HepG2 (cell line): Measurements from ENCODE around the gene PCSK5. TPM values are rescaled to one million over a fixed set of nuclear protein-coding genes. Genes with fewer than 3 reads are reported as not detected.

Experiments used
- ATAC-seq: fragments of 200-7000 bp; cut with Tn5 transposase; 3 replicates; pipeline ENCODE4 v1.9.1; 2020; ENCODE audit warnings: mild to moderate bottlenecking, moderate library complexity
- BruUV-seq: library from RNA; stranded (reverse); fragments of 400-500 nt; replicated peaks from 2 replicates; lab custom pipeline; 2021; lab: Mats Ljungman, UMichigan
- CTCF ChIA-PET: fragments of 300-600 bp; formaldehyde crosslinking; extraction: SDS; loops from one replicate; lab custom pipeline; 2021; ENCODE audit warnings: low total read pairs, inconsistent platforms, low intra/inter-chr PET ratio; lab: Yijun Ruan, JAX
- POLR2A ChIA-PET: fragments of 350-600 bp; sonication (Branson Sonifier 250); formaldehyde crosslinking; loops from one replicate; lab custom pipeline; 2020; ENCODE audit warnings: antibody characterized with exemption, inconsistent platforms; lab: Yijun Ruan, JAX
- DNase-seq: peaks from one replicate; pipeline ENCODE4 v3.0.0-alpha.2; 2015; ENCODE audit warnings: low spot score
- FAIRE-seq: peaks from 3 replicates; lab custom pipeline; 2011; peaks lifted over from hg19 to GRCh38; lab: Jason Lieb, UNC
- H2AFZ ChIP-seq: one replicate; pipeline ENCODE4 v1.6.1; 2011; ENCODE audit warnings: low read length, inconsistent platforms
- H3K27ac ChIP-seq: fragments of 300-600 bp; 3 replicates; pipeline ENCODE4 v1.8.0; 2011; ENCODE audit warnings: mixed run types, mild to moderate bottlenecking, mixed read lengths, low read length, inconsistent platforms; ENCODE audit not compliant: insufficient read depth; ENCODE audit errors: extremely low read length
- H3K27me3 ChIP-seq, 2 experiments: fragments of 200-600 bp in 1 of 2; 2 replicates in 1 of 2; 3 replicates in 1 of 2; pipeline versions ENCODE4 v1.6.0 to v1.8.0; 2011; ENCODE audit warnings: low read length in 2 of 2, mild to moderate bottlenecking in 2 of 2, moderate library complexity in 2 of 2, inconsistent platforms in 1 of 2; ENCODE audit not compliant: insufficient read depth in 2 of 2, control insufficient read depth in 1 of 2
- H3K36me3 ChIP-seq, 2 experiments: fragments of 200-600 bp in 1 of 2; replicated peaks in 1 of 2; 2 replicates in 1 of 2; 3 replicates in 1 of 2; pipeline versions ENCODE4 v1.5.1 to v1.8.0; 2011; ENCODE audit warnings: low read length in 2 of 2, inconsistent platforms in 1 of 2; ENCODE audit not compliant: insufficient read depth in 2 of 2, control insufficient read depth in 1 of 2
- H3K4me1 ChIP-seq: 2 replicates; pipeline ENCODE4 v1.5.1; 2012; ENCODE audit warnings: low read length, inconsistent platforms; ENCODE audit not compliant: insufficient read depth
- H3K4me2 ChIP-seq: 2 replicates; pipeline ENCODE4 v1.6.0; 2011; ENCODE audit warnings: low read depth, low read length, inconsistent platforms
- H3K4me3 ChIP-seq, 3 experiments: fragments of 200-600 bp in 1 of 3; sonication (generic), shearing (Covaris generic) in 1 of 3; replicated peaks in 1 of 3; 2 replicates each; pipeline ENCODE4 v1.5.1; 2011 to 2016; ENCODE audit warnings: low read length in 3 of 3, inconsistent platforms in 2 of 3, low read depth in 2 of 3, mild to moderate bottlenecking in 2 of 3, control low read depth in 1 of 3, mixed read lengths in 1 of 3; ENCODE audit not compliant: insufficient read depth in 1 of 3
- H3K79me2 ChIP-seq: one replicate; pipeline ENCODE4 v1.6.1; 2011; ENCODE audit warnings: low read length, inconsistent platforms; ENCODE audit not compliant: insufficient read depth
- H3K9ac ChIP-seq: 2 replicates; pipeline ENCODE4 v1.6.0; 2011; ENCODE audit warnings: mild to moderate bottlenecking, low read depth, low read length, inconsistent platforms; ENCODE audit not compliant: insufficient read depth
- H3K9me3 ChIP-seq: 2 replicates; pipeline ENCODE4 v1.5.1; 2012; ENCODE audit warnings: mild to moderate bottlenecking, low read length
- H4K20me1 ChIP-seq: 2 replicates; pipeline ENCODE4 v1.6.0; 2011; ENCODE audit warnings: inconsistent platforms, mild to moderate bottlenecking, low read length, moderate library complexity; ENCODE audit not compliant: insufficient read depth
- IKZF1 ChIP-seq: fragments of 450-650 bp; IDR thresholded peaks from 2 replicates; pipeline ENCODE4 v1.7.1; 2016
- KLF13 ChIP-seq: sonication (generic); formaldehyde crosslinking; IDR thresholded peaks from 2 replicates; pipeline ENCODE4 v1.4.0; 2020; ENCODE audit warnings: mild to moderate bottlenecking, missing genetic modification reagents
- MIER2 ChIP-seq: IDR thresholded peaks from 2 replicates; pipeline ENCODE4 v1.6.1; 2016; ENCODE audit warnings: missing biosample characterization, missing genetic modification reagents
- RAD21 ChIP-seq: fragments of 450-650 bp; formaldehyde crosslinking; IDR thresholded peaks from 2 replicates; pipeline ENCODE4 v1.5.0; 2020; ENCODE audit warnings: mild to moderate bottlenecking
- SP5 ChIP-seq: IDR thresholded peaks from 2 replicates; pipeline ENCODE4 v1.6.1; 2016; ENCODE audit warnings: low read depth, borderline replicate concordance
- ZFX ChIP-seq: sonication (generic); formaldehyde crosslinking; IDR thresholded peaks from 2 replicates; pipeline ENCODE4 v1.4.0; 2020; ENCODE audit warnings: mild to moderate bottlenecking, low read depth, missing genetic modification reagents, moderate library complexity
- ZNF670 ChIP-seq: sonication (generic); formaldehyde crosslinking; IDR thresholded peaks from 2 replicates; pipeline ENCODE4 v1.8.0; 2022; ENCODE audit warnings: mild to moderate bottlenecking, missing genetic modification reagents, borderline replicate concordance
- WGBS: methylation state at CpG from one replicate; pipeline ENCODE4 v1.1.6; 2017; ENCODE audit warnings: low lambda C conversion rate; 5-methylcytosine and 5-hydroxymethylcytosine counted together
- in situ Hi-C: cut with HindIII; loops from 2 replicates; pipeline ENCODE4 v1.10.0; 2017; ENCODE audit warnings: low pct_unique_long_range_greater_than_20kb; ENCODE audit not compliant: extremely low pct_ligation_motif_present
- intact Hi-C: fragments of 100-400 bp; cut with micrococcal nuclease; formaldehyde crosslinking; loops from one replicate; pipeline ENCODE4 v1.10.0; 2022; ENCODE audit not compliant: unreplicated experiment
- polyA plus RNA-seq, 8 experiments: library from polyadenylated mRNA; depleted of rRNA in 3 of 8; stranded (reverse) in 7 of 8; unstranded in 1 of 8; fragments of >200 nt; fragmentation: Illumina TruSeq in 4 of 8; extraction: Trizol in 4 of 8; gene quantifications; 2 replicates each; pipeline versions ENCODE4 v1.2.1 to v1.2.3, GENCODE V29; 2011 to 2016; ENCODE audit warnings: low read depth in 4 of 8, missing spikeins in 1 of 8, mixed read lengths in 1 of 8; ENCODE audit not compliant: insufficient read depth in 1 of 8
- total RNA-seq, 5 experiments: library from RNA; depleted of rRNA; stranded (reverse); fragments of >200 nt; fragmentation: Illumina TruSeq; extraction: Trizol; gene quantifications; 2 replicates each; pipeline ENCODE4 v1.2.3, GENCODE V29; 2016; ENCODE audit warnings: low read depth in 1 of 5
- TF ChIP-seq, protein P1 (sequence below): sonication (generic); formaldehyde crosslinking; IDR thresholded peaks from 2 replicates; pipeline ENCODE4 v1.5.0; 2020; ENCODE audit warnings: mild to moderate bottlenecking, missing genetic modification reagents, moderate library complexity

PCSK5 gene
- total and polyA plus RNA-seq, 2 of the 13 experiments (the other 11 are each of a cell fraction or from before 2014, with no cell fraction given), result 0.55 to 0.66 TPM

DNA sequence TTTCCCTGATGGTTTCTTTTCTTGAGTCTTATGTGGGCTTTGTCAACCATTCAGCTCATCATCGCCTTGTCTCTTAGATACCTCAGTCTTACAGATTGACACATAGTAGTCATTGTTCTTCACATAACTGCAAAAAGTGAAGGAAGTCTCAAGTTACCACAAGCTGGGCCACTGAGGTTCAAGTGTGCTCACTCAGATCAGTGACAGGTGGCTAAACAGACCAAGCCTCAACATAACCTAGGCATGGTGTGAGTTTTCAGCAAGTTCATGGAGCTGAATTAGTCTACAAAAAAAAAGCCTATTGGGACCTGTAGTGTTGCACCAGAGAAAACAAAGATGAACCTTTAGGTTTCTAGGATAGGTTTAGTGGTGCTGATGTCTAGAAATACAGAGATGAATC lies 445.6 kb downstream of the PCSK5 start:
- H3K9ac ChIP-seq, result no peak overlapping the region
- CTCF ChIA-PET, result no interaction called here
- H3K27ac ChIP-seq, result no peak overlapping the region

DNA sequence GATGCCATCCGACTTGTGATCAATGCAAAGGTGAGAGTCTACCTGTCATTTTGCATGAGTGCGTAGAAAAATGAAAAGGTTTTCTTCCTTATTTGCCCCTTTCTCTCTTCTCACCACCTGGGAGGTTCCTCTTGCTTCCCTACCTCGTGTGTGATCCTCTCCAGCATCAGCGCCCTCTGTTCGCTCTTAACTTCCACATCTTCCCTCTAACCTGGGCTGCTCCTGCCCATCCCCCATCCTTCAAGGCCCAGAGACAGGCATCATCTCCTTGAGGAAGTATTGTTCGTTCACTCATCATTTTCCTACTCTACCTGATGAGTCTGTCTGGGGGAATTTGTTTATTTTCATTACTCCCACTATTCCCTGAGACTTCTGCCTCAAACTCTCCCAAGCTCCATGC lies 447.9 kb downstream of the PCSK5 start:
- POLR2A ChIA-PET, result no interaction called here
- in situ Hi-C loops, result no loop called here

More for the DNA sequence above, 445.6 kb downstream of the PCSK5 start:
- ATAC-seq (no peak), DNase-seq (no peak), FAIRE-seq (no peak)
- no peaks in the 10 kb centered on the region for H3K4me1 ChIP-seq
- H4K20me1 ChIP-seq, result no peaks in the 10 kb centered on the region
- H3K4me2 ChIP-seq, result no peak overlapping the region
- WGBS, result 81% methylated on average over 1 of the region's 1 CpG
- BruUV-seq, result no TSS peak
- no peaks in the 10 kb centered on the region for H3K9me3 ChIP-seq
- no peaks in the 10 kb centered on the region for H3K79me2 ChIP-seq
- POLR2A ChIA-PET, result no interaction called here
- TF ChIP-seq ZNF670 (no peak), MIER2 (CRISPR knock-in tag) (no peak), KLF13 (CRISPR knock-in tag) (no peak), ZFX (CRISPR knock-in tag) (no peak)
- TF ChIP-seq, protein P1, sequence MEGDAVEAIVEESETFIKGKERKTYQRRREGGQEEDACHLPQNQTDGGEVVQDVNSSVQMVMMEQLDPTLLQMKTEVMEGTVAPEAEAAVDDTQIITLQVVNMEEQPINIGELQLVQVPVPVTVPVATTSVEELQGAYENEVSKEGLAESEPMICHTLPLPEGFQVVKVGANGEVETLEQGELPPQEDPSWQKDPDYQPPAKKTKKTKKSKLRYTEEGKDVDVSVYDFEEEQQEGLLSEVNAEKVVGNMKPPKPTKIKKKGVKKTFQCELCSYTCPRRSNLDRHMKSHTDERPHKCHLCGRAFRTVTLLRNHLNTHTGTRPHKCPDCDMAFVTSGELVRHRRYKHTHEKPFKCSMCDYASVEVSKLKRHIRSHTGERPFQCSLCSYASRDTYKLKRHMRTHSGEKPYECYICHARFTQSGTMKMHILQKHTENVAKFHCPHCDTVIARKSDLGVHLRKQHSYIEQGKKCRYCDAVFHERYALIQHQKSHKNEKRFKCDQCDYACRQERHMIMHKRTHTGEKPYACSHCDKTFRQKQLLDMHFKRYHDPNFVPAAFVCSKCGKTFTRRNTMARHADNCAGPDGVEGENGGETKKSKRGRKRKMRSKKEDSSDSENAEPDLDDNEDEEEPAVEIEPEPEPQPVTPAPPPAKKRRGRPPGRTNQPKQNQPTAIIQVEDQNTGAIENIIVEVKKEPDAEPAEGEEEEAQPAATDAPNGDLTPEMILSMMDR (CRISPR knock-in tag), result no peak
- H2AFZ ChIP-seq, result no peak overlapping the region
- H3K27me3 ChIP-seq, result no peaks in the 10 kb centered on the region
- no peak overlapping the region for H3K4me3 ChIP-seq
- no peaks in the 10 kb centered on the region for H3K36me3 ChIP-seq
- intact Hi-C loops, result no loop called here
- in situ Hi-C loops, result no loop called here

More for the DNA sequence above, 447.9 kb downstream of the PCSK5 start:
- H3K9me3 ChIP-seq, result no peaks in the 10 kb centered on the region
- no peak overlapping the region for H3K27ac ChIP-seq
- no peaks in the 10 kb centered on the region for H3K4me1 ChIP-seq
- CTCF ChIA-PET, result no interaction called here
- no peak overlapping the region for H3K4me3 ChIP-seq
- no peak overlapping the region for H3K9ac ChIP-seq
- ATAC-seq (no peak), FAIRE-seq (no peak), DNase-seq (no peak)
- BruUV-seq, result no TSS peak
- H3K4me2 ChIP-seq, result no peak overlapping the region
- no peaks in the 10 kb centered on the region for H3K36me3 ChIP-seq
- H3K27me3 ChIP-seq, result no peaks in the 10 kb centered on the region
- WGBS, result 61% methylated on average over 6 of the region's 6 CpGs
- no peak overlapping the region for H2AFZ ChIP-seq
- TF ChIP-seq IKZF1 (no peak), RAD21 (CRISPR knock-in tag) (no peak), SP5 (no peak)
- H3K79me2 ChIP-seq, result no peaks in the 10 kb centered on the region
- intact Hi-C loops, result no loop called here
- H4K20me1 ChIP-seq, result no peaks in the 10 kb centered on the region
